ENCODE results near the gene RDH13. TPM values are rescaled to one million over a fixed set of nuclear protein-coding genes. Genes with fewer than 3 reads are reported as not detected.
"Not testable (repeated sequence)": the region's sequence is repeated elsewhere in the genome, so short reads cannot be mapped to it uniquely, and the experiment has no call there.

Gene RDH13
- total RNA-seq (2014; rRNA removed; shearing (Covaris generic)): 10.0 and 11.2 TPM in 2 replicates

GRCh38 chr19:55062735-55063491 lies at the start of gene RDH13:
Gene RDH13, minus strand, starts transcription at chr19:55063148. Its CDS starts 116 bp downstream, at chr19:55063032.
- peak; percentile 94 for DNase-seq (ENCODE audit: low spot score)

GRCh38 chr19:55112246-55112776 lies 49.4 kb upstream of the RDH13 start:
- DNase-seq (ENCODE audit: low spot score): no peak

- no peak for DNase-seq (ENCODE audit: low spot score)
Observed at GRCh38 chr19:55111238-55111831, 48.4 kb upstream of the RDH13 start.

- no peak for DNase-seq (ENCODE audit: low spot score)
Observed at GRCh38 chr19:55109527-55110291, 46.8 kb upstream of the RDH13 start.

- DNase-seq (ENCODE audit: low spot score): not testable (repeated sequence)
Observed at GRCh38 chr19:55107252-55107651, 44.3 kb upstream of the RDH13 start.

GRCh38 chr19:55106591-55106990 lies 43.6 kb upstream of the RDH13 start:
- DNase-seq (ENCODE audit: low spot score): no peak

- DNase-seq (ENCODE audit: low spot score): no peak
Observed at GRCh38 chr19:55105237-55105636, 42.3 kb upstream of the RDH13 start.

GRCh38 chr19:55103190-55103589 lies 40.2 kb upstream of the RDH13 start:
- DNase-seq (ENCODE audit: low spot score): no peak

- no peak for DNase-seq (ENCODE audit: low spot score)
Observed at GRCh38 chr19:55101261-55101660, 38.3 kb upstream of the RDH13 start.

- no peak for DNase-seq (ENCODE audit: low spot score)
Observed at GRCh38 chr19:55099557-55100506, 36.9 kb upstream of the RDH13 start.

GRCh38 chr19:55098716-55099556 lies 36.0 kb upstream of the RDH13 start:
- DNase-seq (ENCODE audit: low spot score): no peak

GRCh38 chr19:55097864-55098715 lies 35.1 kb upstream of the RDH13 start:
- no peak for DNase-seq (ENCODE audit: low spot score)

- DNase-seq (ENCODE audit: low spot score): no peak
Observed at GRCh38 chr19:55096061-55096701, 33.2 kb upstream of the RDH13 start.

- DNase-seq (ENCODE audit: low spot score): no peak
Observed at GRCh38 chr19:55095260-55096060, 32.5 kb upstream of the RDH13 start.

GRCh38 chr19:55094456-55095259 lies 31.7 kb upstream of the RDH13 start:
- DNase-seq (ENCODE audit: low spot score): no peak

GRCh38 chr19:55092423-55093318 lies 29.7 kb upstream of the RDH13 start:
- DNase-seq (ENCODE audit: low spot score): no peak
